Measurements from ENCODE around the gene NCAPH2.

NCAPH2 gene

GRCh38 chr22:50574383-50574755, 66.3 kb downstream of the NCAPH2 start:
- no peak for DNase-seq (ENCODE audit: low read depth)
